ENCODE results near the gene ME1.

- TF ChIP-seq POLR2AphosphoS5 (IDR thresholded peaks at IDR 0.05), result no peak
- TF ChIP-seq, protein P1, sequence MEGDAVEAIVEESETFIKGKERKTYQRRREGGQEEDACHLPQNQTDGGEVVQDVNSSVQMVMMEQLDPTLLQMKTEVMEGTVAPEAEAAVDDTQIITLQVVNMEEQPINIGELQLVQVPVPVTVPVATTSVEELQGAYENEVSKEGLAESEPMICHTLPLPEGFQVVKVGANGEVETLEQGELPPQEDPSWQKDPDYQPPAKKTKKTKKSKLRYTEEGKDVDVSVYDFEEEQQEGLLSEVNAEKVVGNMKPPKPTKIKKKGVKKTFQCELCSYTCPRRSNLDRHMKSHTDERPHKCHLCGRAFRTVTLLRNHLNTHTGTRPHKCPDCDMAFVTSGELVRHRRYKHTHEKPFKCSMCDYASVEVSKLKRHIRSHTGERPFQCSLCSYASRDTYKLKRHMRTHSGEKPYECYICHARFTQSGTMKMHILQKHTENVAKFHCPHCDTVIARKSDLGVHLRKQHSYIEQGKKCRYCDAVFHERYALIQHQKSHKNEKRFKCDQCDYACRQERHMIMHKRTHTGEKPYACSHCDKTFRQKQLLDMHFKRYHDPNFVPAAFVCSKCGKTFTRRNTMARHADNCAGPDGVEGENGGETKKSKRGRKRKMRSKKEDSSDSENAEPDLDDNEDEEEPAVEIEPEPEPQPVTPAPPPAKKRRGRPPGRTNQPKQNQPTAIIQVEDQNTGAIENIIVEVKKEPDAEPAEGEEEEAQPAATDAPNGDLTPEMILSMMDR (IDR thresholded peaks at IDR 0.05), result no peak
- TF ChIP-seq EP300 (IDR thresholded peaks at IDR 0.05), result no peak
Measured at GRCh38 chr6:83378621-83379388, 52.0 kb downstream of the ME1 start.

All from stomach (tissue), 4 donors.